ENCODE data around the gene LTBP1. TPM values are rescaled to one million over a fixed set of nuclear protein-coding genes. Genes with fewer than 3 reads are reported as not detected.

The LTBP1 gene
- total and polyA plus RNA-seq, 10 of the 15 experiments (the other 5 are each of a cell fraction or from before 2014, with no cell fraction given), result 0.01 to 0.28 (median 0.12) TPM; not detected in 2

- WGBS (ENCODE audit: insufficient coverage, insufficient replicate concordance, low lambda C conversion rate, missing lambda C conversion rate), result 43% methylated on average over 2 of the region's 2 CpGs
- no peak for ATAC-seq
- in situ Hi-C loops (cut with MboI), result no loop called here
- no peaks in the 10 kb centered on the region for H3K79me2 ChIP-seq (ENCODE audit: control insufficient read depth, insufficient read depth, low read length)
- no TSS peak for BruUV-seq (replicated peaks)
- H3K27me3 ChIP-seq (replicated peaks in 1 of 2; ENCODE audit: control insufficient read depth in 2 of 2, insufficient read depth in 2 of 2, low read length in 1 of 2), result no peaks in the 10 kb centered on the region
- SMC1A ChIA-PET (ENCODE audit: uncharacterized antibody, unreplicated experiment), result no interaction called here
- no peak overlapping the region for H3K9ac ChIP-seq (ENCODE audit: control insufficient read depth, insufficient read depth, low read length)
- CTCF ChIA-PET, result no interaction called here
- H3K4me1 ChIP-seq (ENCODE audit: control insufficient read depth, insufficient read depth, low read length), result no peaks in the 10 kb centered on the region
- no peaks in the 10 kb centered on the region for H3K36me3 ChIP-seq (ENCODE audit: control insufficient read depth in 2 of 2, insufficient read depth in 2 of 2, low read length in 1 of 2)
- no peak for DNase-seq (ENCODE audit: low read depth, low spot score)
- H3K4me3 ChIP-seq, result no peak overlapping the region
- TF ChIP-seq ZNF274 (IDR thresholded peaks at IDR 0.05; ENCODE audit: insufficient read depth, insufficient read length) (no peak), JUND (IDR thresholded peaks at IDR 0.05; ENCODE audit: low read depth, low read length) (no peak), NFXL1 (IDR thresholded peaks at IDR 0.05; ENCODE audit: borderline replicate concordance) (no peak), NR2C2 (IDR thresholded peaks at IDR 0.05; ENCODE audit: borderline replicate concordance, control insufficient read depth, insufficient read length, low read depth) (no peak), ZBTB4 (CRISPR knock-in tag; IDR thresholded peaks at IDR 0.05) (no peak), FOS (IDR thresholded peaks at IDR 0.05; ENCODE audit: borderline replicate concordance, extremely low read depth, insufficient read length) (no peak), SREBF1 (IDR thresholded peaks at IDR 0.05; ENCODE audit: low read length) (no peak), CREB1 (IDR thresholded peaks at IDR 0.05; ENCODE audit: low read depth) (no peak), HDGF (IDR thresholded peaks at IDR 0.05) (no peak)
- TF ChIP-seq, protein P1, sequence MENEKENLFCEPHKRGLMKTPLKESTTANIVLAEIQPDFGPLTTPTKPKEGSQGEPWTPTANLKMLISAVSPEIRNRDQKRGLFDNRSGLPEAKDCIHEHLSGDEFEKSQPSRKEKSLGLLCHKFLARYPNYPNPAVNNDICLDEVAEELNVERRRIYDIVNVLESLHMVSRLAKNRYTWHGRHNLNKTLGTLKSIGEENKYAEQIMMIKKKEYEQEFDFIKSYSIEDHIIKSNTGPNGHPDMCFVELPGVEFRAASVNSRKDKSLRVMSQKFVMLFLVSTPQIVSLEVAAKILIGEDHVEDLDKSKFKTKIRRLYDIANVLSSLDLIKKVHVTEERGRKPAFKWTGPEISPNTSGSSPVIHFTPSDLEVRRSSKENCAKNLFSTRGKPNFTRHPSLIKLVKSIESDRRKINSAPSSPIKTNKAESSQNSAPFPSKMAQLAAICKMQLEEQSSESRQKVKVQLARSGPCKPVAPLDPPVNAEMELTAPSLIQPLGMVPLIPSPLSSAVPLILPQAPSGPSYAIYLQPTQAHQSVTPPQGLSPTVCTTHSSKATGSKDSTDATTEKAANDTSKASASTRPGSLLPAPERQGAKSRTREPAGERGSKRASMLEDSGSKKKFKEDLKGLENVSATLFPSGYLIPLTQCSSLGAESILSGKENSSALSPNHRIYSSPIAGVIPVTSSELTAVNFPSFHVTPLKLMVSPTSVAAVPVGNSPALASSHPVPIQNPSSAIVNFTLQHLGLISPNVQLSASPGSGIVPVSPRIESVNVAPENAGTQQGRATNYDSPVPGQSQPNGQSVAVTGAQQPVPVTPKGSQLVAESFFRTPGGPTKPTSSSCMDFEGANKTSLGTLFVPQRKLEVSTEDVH (IDR thresholded peaks at IDR 0.05; ENCODE audit: low read depth, partially characterized antibody), result no peak
- RAD21 ChIA-PET (ENCODE audit: unreplicated experiment), result no interaction called here
- H3K27ac ChIP-seq (ENCODE audit: control insufficient read depth, insufficient read depth), result no peak overlapping the region
- no peak overlapping the region for H2AFZ ChIP-seq (ENCODE audit: control insufficient read depth, low read depth, low read length)
- FAIRE-seq, result no peak
- H4K20me1 ChIP-seq (ENCODE audit: control insufficient read depth, insufficient read depth), result no peaks in the 10 kb centered on the region
- POLR2A ChIA-PET, result no interaction called here
- H3K9me3 ChIP-seq (replicated peaks; ENCODE audit: control insufficient read depth, insufficient read depth, low read length), result no peaks in the 10 kb centered on the region
- intact Hi-C loops (cut with micrococcal nuclease; ENCODE audit: unreplicated experiment), result no loop called here
- no peak overlapping the region for H3K4me2 ChIP-seq (ENCODE audit: control insufficient read depth, insufficient read depth)
These were observed 101.2 kb downstream of the LTBP1 start for GRCh38 chr2:33047939-33048338.

Data from GM12878 (cell line).